ENCODE results near the gene CHTF18.
A peak's percentile ranks its signal among the peaks of the same experiment; 100 is the strongest.
"Not testable (repeated sequence)": the region's sequence is repeated elsewhere in the genome, so short reads cannot be mapped to it uniquely, and the experiment has no call there.

Gene CHTF18

GRCh38 chr16:808085-808386 is 19.6 kb downstream of the CHTF18 start:
- no peak for DNase-seq (ENCODE audit: low read depth)

GRCh38 chr16:813204-813915 is 24.9 kb downstream of the CHTF18 start:
- DNase-seq (ENCODE audit: low read depth) = peak; percentile 12

GRCh38 chr16:813916-814412 is 25.5 kb downstream of the CHTF18 start:
- DNase-seq (ENCODE audit: low read depth) = no peak

GRCh38 chr16:814974-815373 is 26.6 kb downstream of the CHTF18 start:
- no peak for DNase-seq (ENCODE audit: low read depth)

- no peak for DNase-seq (ENCODE audit: low read depth)
Observed at GRCh38 chr16:815861-816260, 27.4 kb downstream of the CHTF18 start.

- DNase-seq (ENCODE audit: low read depth) = no peak
Observed at GRCh38 chr16:817001-817906, 28.8 kb downstream of the CHTF18 start.

- no peak for DNase-seq (ENCODE audit: low read depth)
Observed at GRCh38 chr16:818132-818531, 29.7 kb downstream of the CHTF18 start.

- no peak for DNase-seq (ENCODE audit: low read depth)
Observed at GRCh38 chr16:818592-818991, 30.2 kb downstream of the CHTF18 start.

- DNase-seq (ENCODE audit: low read depth) = no peak
Observed at GRCh38 chr16:819336-820043, 31.1 kb downstream of the CHTF18 start.

- not testable (repeated sequence) for DNase-seq (ENCODE audit: low read depth)
Observed at GRCh38 chr16:820044-820408, 31.6 kb downstream of the CHTF18 start.

- no peak for DNase-seq (ENCODE audit: low read depth)
Observed at GRCh38 chr16:820748-821147, 32.3 kb downstream of the CHTF18 start.

GRCh38 chr16:821751-822150 is 33.3 kb downstream of the CHTF18 start:
- DNase-seq (ENCODE audit: low read depth) = no peak

GRCh38 chr16:822174-822908 is 33.9 kb downstream of the CHTF18 start:
- DNase-seq (ENCODE audit: low read depth) = no peak

- DNase-seq (ENCODE audit: low read depth) = no peak
Observed at GRCh38 chr16:822909-823297, 34.5 kb downstream of the CHTF18 start.

- DNase-seq (ENCODE audit: low read depth) = no peak
Observed at GRCh38 chr16:824194-824593, 35.8 kb downstream of the CHTF18 start.

- no peak for DNase-seq (ENCODE audit: low read depth)
Observed at GRCh38 chr16:824601-825000, 36.2 kb downstream of the CHTF18 start.

- DNase-seq (ENCODE audit: low read depth) = no peak
Observed at GRCh38 chr16:825341-826061, 37.1 kb downstream of the CHTF18 start.

- no peak for DNase-seq (ENCODE audit: low read depth)
Observed at GRCh38 chr16:827513-827912, 39.1 kb downstream of the CHTF18 start.

- DNase-seq (ENCODE audit: low read depth) = no peak
Observed at GRCh38 chr16:828891-829290, 40.5 kb downstream of the CHTF18 start.

- DNase-seq (ENCODE audit: low read depth) = no peak
Observed at GRCh38 chr16:830107-830870, 41.9 kb downstream of the CHTF18 start.

All from stimulated activated CD8-positive, alpha-beta memory T cell treated with anti-CD3 and anti-CD28 coated beads, Interleukin-12 subunit alpha, Interleukin-12 subunit beta, amount 100 ng/mL, for 4 hours (primary cell).